NCI-H524 (cell line): ENCODE results near the gene DCP2.

ENCODE experiments used
- DNase-seq, 2 experiments: peaks; one replicate each; lab custom pipeline; 2025; lab: John Stamatoyannopoulos, UW

The DCP2 gene

GRCh38 chr5:113020461-113021273, 44.1 kb downstream of the DCP2 start:
- DNase-seq: no peak

- DNase-seq: no peak
These were observed 46.1 kb downstream of the DCP2 start for GRCh38 chr5:113022661-113023060.

GRCh38 chr5:113024076-113024697, 47.6 kb downstream of the DCP2 start:
- DNase-seq: no peak

GRCh38 chr5:113025596-113025995, 49.0 kb downstream of the DCP2 start:
- no peak for DNase-seq

DNA sequence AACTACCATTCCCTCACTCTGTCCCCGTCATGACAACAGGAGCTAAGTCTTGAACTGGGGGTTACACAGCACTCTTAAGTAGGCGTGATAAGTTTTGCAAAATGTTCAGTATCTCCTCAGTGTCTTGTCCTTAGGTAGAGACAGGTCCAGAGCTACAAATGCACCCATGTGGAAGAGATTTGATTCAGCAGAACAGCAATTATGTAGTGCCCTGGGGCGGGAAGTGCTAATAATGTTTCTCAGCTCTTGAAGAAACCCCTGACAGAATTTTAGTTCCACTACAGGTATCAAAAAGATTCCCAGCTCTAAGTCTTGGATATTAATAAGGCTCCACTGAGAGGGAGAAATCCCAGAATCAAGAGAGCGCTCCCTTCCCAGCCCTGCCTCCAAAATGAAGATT, 49.6 kb downstream of the DCP2 start:
- no peak for DNase-seq

GRCh38 chr5:113027015-113027414, 50.4 kb downstream of the DCP2 start:
- DNase-seq: no peak

GRCh38 chr5:113027431-113027830, 50.8 kb downstream of the DCP2 start:
- DNase-seq: no peak

GRCh38 chr5:113029614-113030013, 53.0 kb downstream of the DCP2 start:
- DNase-seq: no peak

DNA sequence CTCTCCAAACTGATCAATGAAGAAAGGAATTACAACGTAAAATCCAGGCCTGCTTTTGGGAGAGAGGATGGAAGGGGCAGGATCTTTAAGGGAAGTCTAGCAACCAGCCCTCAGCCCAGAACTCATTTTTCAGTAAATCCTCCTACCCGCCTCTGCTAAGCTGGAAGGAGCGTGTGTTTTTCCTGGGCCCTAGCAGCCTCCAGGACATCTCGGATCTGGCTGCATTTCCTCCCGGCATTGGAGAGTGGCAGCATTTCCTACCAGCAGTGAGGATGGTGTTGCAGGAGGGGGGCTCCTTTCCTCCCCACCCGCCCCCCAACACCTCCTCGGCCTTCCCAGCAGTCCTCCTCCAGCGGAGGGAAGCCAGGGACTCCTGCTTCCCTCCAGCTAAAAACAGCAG, 54.5 kb downstream of the DCP2 start:
- DNase-seq: no peak

GRCh38 chr5:113031557-113031956, 55.0 kb downstream of the DCP2 start:
- DNase-seq: no peak

DNA sequence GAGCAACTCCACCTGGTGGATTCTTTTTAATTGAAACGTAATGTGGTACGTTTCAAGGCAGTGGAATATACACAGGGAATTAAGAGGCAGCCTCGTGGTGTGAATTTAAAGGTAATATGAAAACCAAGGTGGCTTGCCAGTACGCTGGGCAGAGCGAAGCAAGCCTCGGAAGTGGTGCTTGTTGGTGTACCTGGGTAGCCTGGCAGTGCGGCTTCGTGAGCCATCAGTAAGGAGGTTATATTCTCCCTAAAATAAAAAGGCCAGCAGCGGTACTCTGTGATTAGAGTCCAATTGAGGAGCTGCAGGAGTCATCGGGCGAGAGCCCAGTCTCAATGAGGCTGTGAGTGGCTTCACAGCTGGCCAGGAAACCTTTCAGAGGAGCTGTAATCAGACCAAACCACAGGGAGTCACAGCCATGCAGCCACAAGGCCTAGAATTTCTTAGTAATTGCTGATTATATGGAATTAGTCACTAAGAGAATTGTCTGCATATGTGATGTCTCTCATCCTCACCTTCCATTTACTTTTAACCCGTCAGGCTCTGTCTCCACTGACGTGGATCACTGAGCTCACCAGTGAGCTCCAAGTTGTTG, 57.7 kb downstream of the DCP2 start:
- no peak for DNase-seq

- DNase-seq: peak in 1 of 2 experiments; percentile 13
These were observed 58.5 kb downstream of the DCP2 start for GRCh38 chr5:113035096-113035495.

DNA sequence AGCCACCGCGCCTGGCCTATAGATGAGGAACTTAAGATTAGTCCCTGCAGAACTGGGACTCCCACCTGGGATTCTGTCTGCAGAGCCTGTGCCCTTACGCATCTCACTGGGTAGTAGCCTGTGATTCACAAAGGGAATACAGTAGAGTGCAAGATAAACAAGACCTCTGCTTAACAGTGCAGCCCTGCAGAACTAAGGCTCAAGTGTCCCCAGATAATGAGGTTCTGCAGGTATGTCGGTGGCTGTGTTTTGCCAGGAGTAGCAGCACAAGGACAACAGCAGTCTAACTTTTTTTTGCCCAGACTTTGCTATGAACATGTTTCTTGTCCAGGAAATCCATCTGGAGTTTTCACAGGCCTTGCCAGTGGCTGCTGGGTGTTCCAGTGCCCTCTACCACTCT, 59.7 kb downstream of the DCP2 start:
- no peak for DNase-seq

DNA sequence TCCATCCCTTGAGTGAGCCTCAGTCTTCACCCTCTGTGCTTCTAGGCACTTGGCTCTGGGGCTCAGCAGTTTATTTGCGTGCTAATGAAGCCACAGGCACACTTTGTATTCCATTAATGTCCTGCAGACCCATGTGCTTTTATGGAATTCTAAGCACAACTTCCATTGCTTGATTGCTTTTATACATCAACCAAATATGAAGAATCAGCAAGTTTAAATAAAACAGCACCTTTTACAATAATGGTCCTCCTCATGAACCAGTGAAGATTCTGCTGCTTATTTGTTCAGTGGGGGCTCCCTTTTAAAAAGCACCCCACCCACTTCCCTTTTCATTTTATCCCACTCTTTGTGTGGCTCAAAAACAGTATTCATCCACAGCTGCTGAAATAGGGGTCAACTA, 60.2 kb downstream of the DCP2 start:
- DNase-seq: no peak

- no peak for DNase-seq
These were observed 61.5 kb downstream of the DCP2 start for GRCh38 chr5:113038136-113038535.

GRCh38 chr5:113038714-113039113, 62.1 kb downstream of the DCP2 start:
- peak; percentile 40 to 83 for DNase-seq

DNA sequence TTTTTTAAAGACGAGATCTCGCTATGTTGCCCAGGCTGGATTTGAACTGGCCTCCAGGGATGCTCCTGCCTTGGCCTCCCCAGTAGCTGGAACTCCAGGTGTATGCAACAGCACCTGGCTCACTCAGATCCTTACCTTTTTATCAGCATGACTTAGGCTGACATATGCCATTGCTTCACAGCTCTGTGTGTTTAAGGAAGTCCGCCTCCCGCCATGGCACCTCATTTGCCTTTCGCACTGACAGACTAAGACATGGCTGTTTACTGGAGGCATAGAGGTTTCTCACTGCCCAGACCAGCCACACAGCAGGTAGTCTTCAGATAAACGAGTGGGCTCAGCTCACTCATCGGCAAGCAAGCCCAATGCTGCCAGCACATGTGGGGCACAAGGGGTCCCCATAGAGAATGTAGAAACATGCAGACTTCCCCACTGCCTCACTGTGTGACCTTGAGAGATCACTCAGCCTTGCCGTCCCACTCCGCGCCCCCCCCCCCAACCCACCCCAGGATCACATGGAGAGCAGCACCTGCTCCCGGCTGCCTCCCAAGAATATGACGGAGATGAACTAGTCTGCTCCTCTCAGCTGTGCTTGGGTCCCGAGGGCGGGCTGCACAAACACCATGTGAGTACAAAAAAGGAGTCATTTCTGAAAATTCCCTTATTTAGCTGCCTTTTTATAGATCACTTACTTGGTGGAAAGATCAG, 62.8 kb downstream of the DCP2 start:
- peak in 1 of 2 experiments; percentile 16 for DNase-seq

GRCh38 chr5:113039934-113040285, 63.3 kb downstream of the DCP2 start:
- DNase-seq: peak in 1 of 2 experiments; percentile 11

DNA sequence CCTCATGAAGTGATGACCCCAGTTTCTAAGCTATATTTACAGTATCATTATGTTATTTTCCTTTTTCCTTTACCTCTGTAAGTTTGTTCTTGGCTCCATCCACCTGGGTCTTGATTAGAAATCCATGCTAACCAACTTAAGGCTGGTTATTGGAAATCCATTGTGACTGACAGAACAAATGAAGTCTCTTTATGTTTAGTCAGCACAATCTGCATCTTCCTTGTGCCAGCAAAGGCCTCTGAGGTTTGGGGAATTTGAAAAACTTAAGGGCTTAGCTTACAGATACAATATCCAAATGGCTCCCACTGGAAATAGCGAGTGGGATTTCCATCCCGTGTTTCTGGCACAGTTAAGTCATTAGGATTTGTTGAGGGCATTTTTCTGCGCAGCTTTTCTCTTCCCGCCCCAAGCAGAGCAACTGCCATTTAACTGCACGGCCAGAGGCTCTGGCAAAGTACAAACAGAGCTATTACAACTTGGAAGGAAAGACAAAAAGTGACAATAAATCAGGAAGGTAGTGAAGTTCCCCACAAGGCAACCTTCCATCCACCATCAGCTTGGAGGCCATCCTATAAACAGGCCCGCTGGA, 64.2 kb downstream of the DCP2 start:
- no peak for DNase-seq

DNA sequence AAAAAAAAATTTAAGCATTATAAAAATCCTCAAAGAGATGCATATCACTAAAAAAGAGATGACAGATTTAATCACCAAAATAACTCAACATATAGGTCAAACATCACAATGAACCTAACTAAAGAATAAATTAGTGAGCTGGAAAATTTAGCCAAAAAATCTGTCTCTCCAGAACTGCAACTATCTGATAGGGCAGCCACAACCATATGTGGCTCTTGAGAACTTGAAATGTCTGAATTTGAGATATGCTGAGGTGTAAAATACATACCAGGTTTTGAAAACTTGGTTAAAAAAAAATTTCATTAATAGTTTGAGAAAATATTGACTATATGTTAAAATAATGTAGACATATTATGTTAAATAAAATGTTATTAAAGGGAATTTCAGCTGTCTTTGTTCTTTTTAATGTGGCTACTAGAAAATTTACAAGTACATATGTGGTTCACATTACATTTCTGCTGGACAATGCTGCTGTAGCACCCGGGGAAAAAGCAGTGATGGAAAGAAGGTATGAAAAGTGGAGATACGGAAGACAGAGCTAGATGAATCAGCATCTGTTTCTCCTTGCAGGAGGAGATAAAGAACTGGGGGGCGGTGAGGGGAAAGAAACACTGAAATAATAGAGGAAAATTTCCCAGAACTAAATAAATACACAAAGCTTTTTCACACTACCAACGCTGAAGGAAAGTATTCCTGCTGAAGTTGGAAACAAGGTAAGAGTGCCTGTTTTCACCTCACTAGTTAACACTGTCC, 66.1 kb downstream of the DCP2 start:
- no peak for DNase-seq

- peak; percentile 7 to 44 for DNase-seq
These were observed 66.9 kb downstream of the DCP2 start for GRCh38 chr5:113043491-113043931.
